Progenitor cell of endocrine pancreas (in vitro differentiated cells): ENCODE results near the gene SPACA9. TPM values are rescaled to one million over a fixed set of nuclear protein-coding genes. Genes with fewer than 3 reads are reported as not detected.

Experiments
- DNase-seq: peaks from one replicate; pipeline ENCODE4 v3.0.0; 2021; ENCODE audit warnings: low spot score; ENCODE audit not compliant: unreplicated experiment
- H3K27ac Mint-ChIP-seq: 2 replicates; pipeline ENCODE4 v1.8.0; 2021; ENCODE audit warnings: mild to moderate bottlenecking, moderate library complexity, mixed read lengths
- H3K27me3 Mint-ChIP-seq: 2 replicates; pipeline ENCODE4 v1.8.0; 2021; ENCODE audit warnings: mixed read lengths
- H3K36me3 Mint-ChIP-seq: 2 replicates; pipeline ENCODE4 v1.8.0; 2022; ENCODE audit warnings: mixed read lengths; ENCODE audit not compliant: insufficient read depth
- H3K4me1 Mint-ChIP-seq: 2 replicates; pipeline ENCODE4 v1.8.0; 2021; ENCODE audit warnings: low read depth, mixed read lengths
- H3K4me3 Mint-ChIP-seq: 2 replicates; pipeline ENCODE4 v1.8.0; 2021; ENCODE audit warnings: low read depth, mild to moderate bottlenecking, moderate library complexity, mixed read lengths
- H3K9me3 Mint-ChIP-seq: 2 replicates; pipeline ENCODE4 v1.8.0; 2021; ENCODE audit warnings: low read depth, mixed read lengths
- CTCF ChIP-seq: fragments of 200-600 bp; sonication (generic); IDR thresholded peaks from one replicate; pipeline ENCODE4 v1.5.0; 2021; ENCODE audit warnings: antibody characterized with exemption, mild to moderate bottlenecking; ENCODE audit not compliant: unreplicated experiment
- total RNA-seq: library from RNA; stranded (reverse); gene quantifications from 2 replicates; pipeline ENCODE4 v1.2.1, GENCODE V29; 2021

The SPACA9 gene
- total RNA-seq, 1 donor from 2014 or later, result 4.0 TPM

DNA sequence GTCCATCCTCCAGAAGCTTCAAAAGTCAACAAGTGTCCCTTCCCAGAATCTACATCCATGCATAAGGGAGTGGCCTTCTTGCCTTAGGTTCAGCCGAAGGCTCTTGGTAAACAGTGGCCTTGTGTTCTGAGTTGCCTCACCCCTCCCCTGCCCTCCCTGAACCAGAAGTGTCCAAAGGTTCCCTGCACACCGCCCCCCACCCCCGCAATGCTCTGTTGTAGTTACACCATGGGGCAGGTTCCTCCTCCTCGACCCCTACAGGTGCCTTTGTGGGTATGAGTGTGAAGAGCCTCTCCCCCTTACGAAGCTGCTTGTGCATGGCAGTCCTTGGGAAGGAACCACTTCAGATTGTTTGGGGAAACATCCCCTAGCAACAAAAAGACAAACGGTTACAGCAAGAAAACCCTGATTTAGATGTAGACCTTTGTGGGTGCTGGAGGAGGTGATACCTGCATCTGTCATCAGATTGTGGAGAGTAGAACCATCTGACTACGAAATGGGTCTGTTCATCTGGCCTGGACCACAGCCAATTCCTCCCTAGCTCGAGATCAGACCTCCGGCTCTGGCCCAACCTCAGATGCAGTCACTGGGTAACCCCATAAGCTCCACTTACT lies 7.1 kb downstream of the SPACA9 start:
- Mint-ChIP-seq H3K9me3 (no peaks in the 10 kb centered on the region), H3K4me1 (no peaks in the 10 kb centered on the region), H3K4me3 (no peak overlapping the region), H3K36me3 (no peaks in the 10 kb centered on the region), H3K27ac (peak overlapping the region; percentile 5), H3K27me3 (no peaks in the 10 kb centered on the region)
- no peak for DNase-seq
- no peak for TF ChIP-seq CTCF

GRCh38 chr9:132886334-132886725 lies 7.6 kb downstream of the SPACA9 start:
- Mint-ChIP-seq H3K4me3 (no peak overlapping the region), H3K36me3 (no peaks in the 10 kb centered on the region), H3K4me1 (no peaks in the 10 kb centered on the region)

DNA sequence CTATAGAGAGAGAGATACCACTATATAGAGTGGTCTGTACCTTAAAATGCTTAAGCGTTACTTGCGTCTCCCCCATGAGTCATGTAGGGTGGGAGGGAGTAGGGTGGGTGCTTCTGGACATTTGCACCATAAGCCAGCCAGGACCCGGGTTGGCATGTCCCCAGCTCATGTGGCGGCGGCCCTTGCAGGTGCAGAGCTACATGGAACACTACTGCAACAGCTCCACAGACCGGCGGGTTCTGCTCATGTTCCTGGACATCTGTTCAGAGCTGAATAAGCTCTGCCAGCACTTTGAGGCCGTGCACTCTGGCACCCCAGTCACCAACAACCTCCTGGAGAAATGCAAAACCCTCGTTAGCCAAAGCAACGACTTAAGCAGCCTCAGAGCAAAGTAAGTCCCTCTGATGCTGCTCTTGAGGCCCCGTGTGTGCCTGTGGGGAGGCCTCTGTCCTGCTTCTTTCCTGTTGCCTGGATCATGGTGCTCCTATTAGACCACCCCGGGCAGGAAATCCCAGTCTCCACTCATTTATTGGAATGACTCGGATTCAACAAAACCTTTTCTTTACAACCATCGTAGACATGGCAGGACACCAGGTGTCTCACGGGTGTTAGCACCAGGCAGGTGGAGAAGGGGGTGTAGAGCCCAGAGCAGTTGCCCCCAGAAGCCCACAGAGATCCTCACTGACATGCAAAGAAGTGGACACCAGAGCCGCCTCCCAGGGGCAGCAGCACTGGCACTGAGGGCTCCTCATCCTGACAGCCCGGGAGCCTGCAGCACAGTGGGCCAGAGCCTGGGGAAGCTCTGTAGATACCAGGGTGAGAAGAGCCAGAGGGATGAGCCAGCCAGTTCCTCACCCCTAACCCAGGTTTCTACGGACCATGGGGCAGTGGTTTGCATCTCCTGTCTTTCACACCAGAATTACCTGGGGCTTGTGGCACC lies 8.8 kb downstream of the SPACA9 start:
- no peak overlapping the region for H3K27ac Mint-ChIP-seq
- no peaks in the 10 kb centered on the region for H3K27me3 Mint-ChIP-seq
- H3K9me3 Mint-ChIP-seq, result no peaks in the 10 kb centered on the region
- H3K4me1 Mint-ChIP-seq, result peaks cover 1% of the 10 kb centered on the region
- TF ChIP-seq CTCF, result no peak
- no peak for DNase-seq
- H3K36me3 Mint-ChIP-seq, result no peaks in the 10 kb centered on the region
- no peak overlapping the region for H3K4me3 Mint-ChIP-seq

More at GRCh38 chr9:132886334-132886725, 7.6 kb downstream of the SPACA9 start:
- Mint-ChIP-seq H3K9me3 (no peaks in the 10 kb centered on the region), H3K27me3 (no peaks in the 10 kb centered on the region), H3K27ac (peak overlapping the region; percentile 5)
- no peak for TF ChIP-seq CTCF
- no peak for DNase-seq

DNA sequence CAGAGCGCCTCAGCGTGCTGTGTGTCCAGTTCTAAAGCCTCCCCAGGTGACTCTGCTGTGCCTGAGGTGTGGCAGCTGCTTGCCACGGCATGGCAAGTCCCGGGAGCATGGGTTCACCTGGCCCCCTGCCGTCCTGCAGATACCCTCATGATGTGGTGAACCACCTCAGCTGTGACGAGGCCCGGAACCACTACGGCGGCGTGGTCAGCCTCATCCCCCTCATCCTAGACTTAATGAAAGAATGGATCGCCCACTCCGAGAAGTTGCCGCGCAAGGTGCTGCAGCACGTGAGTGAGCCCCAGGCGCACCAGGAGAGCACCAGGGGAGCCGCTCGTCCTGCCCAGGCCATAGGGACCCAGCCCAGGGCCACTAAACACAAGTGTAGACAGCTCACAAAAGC lies 9.5 kb downstream of the SPACA9 start:
- Mint-ChIP-seq H3K4me3 (no peak overlapping the region), H3K27ac (no peak overlapping the region), H3K4me1 (peaks cover 4% of the 10 kb centered on the region), H3K27me3 (no peaks in the 10 kb centered on the region), H3K9me3 (no peaks in the 10 kb centered on the region), H3K36me3 (no peaks in the 10 kb centered on the region)
- no peak for TF ChIP-seq CTCF
- no peak for DNase-seq

GRCh38 chr9:132892400-132892799 lies 13.7 kb downstream of the SPACA9 start:
- Mint-ChIP-seq H3K36me3 (peaks cover 9% of the 10 kb centered on the region), H3K27ac (peak overlapping the region; percentile 70), H3K9me3 (no peaks in the 10 kb centered on the region), H3K4me3 (no peak overlapping the region), H3K4me1 (peaks cover 9% of the 10 kb centered on the region), H3K27me3 (no peaks in the 10 kb centered on the region)
- DNase-seq, result no peak
- no peak for TF ChIP-seq CTCF
